Hepatocyte (in vitro differentiated cells): Measurements from ENCODE around the gene PPP4R1. TPM values are rescaled to one million over a fixed set of nuclear protein-coding genes. Genes with fewer than 3 reads are reported as not detected.

Source experiments
- DNase-seq: peaks from one replicate; pipeline ENCODE4 v3.0.0-alpha.2; 2016; ENCODE audit warnings: low spot score
- H2AFZ ChIP-seq: fragments of 200-600 bp; sonication (generic); 2 replicates; pipeline ENCODE4 v1.6.0; 2016; ENCODE audit warnings: antibody characterized with exemption, mild to moderate bottlenecking
- H3K27ac ChIP-seq: fragments of 200-600 bp; sonication (generic); 2 replicates; pipeline ENCODE4 v1.5.1; 2016; ENCODE audit warnings: mild to moderate bottlenecking
- H3K27me3 ChIP-seq: fragments of 200-600 bp; sonication (generic); 2 replicates; pipeline ENCODE4 v1.6.1; 2016
- H3K36me3 ChIP-seq: fragments of 200-600 bp; sonication (generic); replicated peaks from 2 replicates; pipeline ENCODE4 v1.5.1; 2016; ENCODE audit warnings: low read depth; ENCODE audit not compliant: insufficient read depth
- H3K4me1 ChIP-seq: fragments of 200-600 bp; sonication (generic); 2 replicates; pipeline ENCODE4 v1.5.1; 2016; ENCODE audit warnings: mild to moderate bottlenecking, moderate library complexity; ENCODE audit not compliant: insufficient read depth
- H3K4me2 ChIP-seq: fragments of 200-600 bp; sonication (generic); 2 replicates; pipeline ENCODE4 v1.6.0; 2016
- H3K4me3 ChIP-seq: fragments of 200-600 bp; sonication (generic); 2 replicates; pipeline ENCODE4 v1.5.1; 2016; ENCODE audit warnings: mild to moderate bottlenecking
- H3K79me2 ChIP-seq: fragments of 200-600 bp; sonication (generic); 2 replicates; pipeline ENCODE4 v1.6.0; 2017; ENCODE audit warnings: mild to moderate bottlenecking
- H3K9me2 ChIP-seq: fragments of 200-600 bp; sonication (generic); replicated peaks from 2 replicates; pipeline ENCODE4 v1.6.0; 2017; ENCODE audit warnings: mild to moderate bottlenecking; ENCODE audit not compliant: insufficient read depth
- H3K9me3 ChIP-seq: fragments of 200-600 bp; sonication (generic); 2 replicates; pipeline ENCODE4 v1.5.1; 2016; ENCODE audit warnings: low read depth, mild to moderate bottlenecking
- H4K20me1 ChIP-seq: fragments of 200-600 bp; sonication (generic); 2 replicates; pipeline ENCODE4 v1.6.0; 2016; ENCODE audit warnings: mild to moderate bottlenecking; ENCODE audit not compliant: insufficient read depth, poor library complexity, severe bottlenecking
- CTCF ChIP-seq: fragments of 200-600 bp; sonication (generic); IDR thresholded peaks from 2 replicates; pipeline ENCODE4 v1.5.1; 2016; ENCODE audit warnings: antibody characterized with exemption, mild to moderate bottlenecking; ENCODE audit not compliant: poor library complexity
- EZH2 ChIP-seq: fragments of 200-600 bp; sonication (generic); IDR thresholded peaks from 2 replicates; pipeline ENCODE4 v1.6.1; 2016; ENCODE audit warnings: antibody characterized with exemption, mild to moderate bottlenecking, borderline replicate concordance
- EZH2phosphoT487 ChIP-seq: fragments of 200-600 bp; sonication (generic); IDR thresholded peaks from one replicate; pipeline ENCODE4 v1.6.1; 2018; ENCODE audit warnings: antibody characterized with exemption, mild to moderate bottlenecking, low read depth, moderate library complexity; ENCODE audit not compliant: unreplicated experiment, severe bottlenecking
- WGBS: methylation state at CpG from one replicate; pipeline ENCODE4 v1.1.6; 2016; ENCODE audit warnings: low lambda C conversion rate; ENCODE audit errors: missing lambda C conversion rate; 5-methylcytosine and 5-hydroxymethylcytosine counted together
- polyA plus RNA-seq: library from polyadenylated mRNA; unstranded; fragments of >200 nt; fragmentation: Nextera tagmentation; extraction: Ambion mirVana; gene quantifications from 2 replicates; pipeline ENCODE4 v1.2.1, GENCODE V29; 2016
- total RNA-seq: library from RNA; depleted of rRNA; stranded (reverse); fragments of >200 nt; gene quantifications from 2 replicates; pipeline ENCODE4 v1.2.3, GENCODE V29; 2014

Gene PPP4R1
- total and polyA plus RNA-seq, 2 experiments from 2014 or later = 34.5 to 93.6 TPM

- TF ChIP-seq EZH2phosphoT487 (no peak), CTCF (no peak), EZH2 (no peak)
- H3K9me3 ChIP-seq = no peaks in the 10 kb centered on the region
- whole genome bisulfite sequencing = 53% methylated on average over 13 of the region's 13 CpGs
- H3K4me3 ChIP-seq = peak overlapping the region; percentile 22
- H3K4me1 ChIP-seq = peaks cover 15% of the 10 kb centered on the region
- H3K9me2 ChIP-seq = no peaks in the 10 kb centered on the region
- no peak for DNase-seq
- H3K79me2 ChIP-seq = peaks cover 38% of the 10 kb centered on the region
- H4K20me1 ChIP-seq = peaks cover 21% of the 10 kb centered on the region
- H3K27me3 ChIP-seq = no peaks in the 10 kb centered on the region
- peak overlapping the region; percentile 99 for H3K27ac ChIP-seq
- H3K4me2 ChIP-seq = peak overlapping the region; percentile 79
- H2AFZ ChIP-seq = peak overlapping the region; percentile 51
- no peaks in the 10 kb centered on the region for H3K36me3 ChIP-seq
Observed at GRCh38 chr18:9615280-9615797, 980 bp upstream of the PPP4R1 start.

- Histone ChIP-seq H3K4me1 (peaks cover 16% of the 10 kb centered on the region), H3K79me2 (peaks cover 54% of the 10 kb centered on the region), H3K4me3 (peak overlapping the region; percentile 71), H4K20me1 (peaks cover 36% of the 10 kb centered on the region), H3K27ac (peak overlapping the region; percentile 99), H3K9me2 (no peaks in the 10 kb centered on the region), H3K4me2 (peak overlapping the region; percentile 73), H3K36me3 (no peaks in the 10 kb centered on the region), H3K9me3 (no peaks in the 10 kb centered on the region), H3K27me3 (no peaks in the 10 kb centered on the region), H2AFZ (peak overlapping the region; percentile 69)
- no peak for TF ChIP-seq CTCF
- no peak for TF ChIP-seq EZH2
- no peak for TF ChIP-seq EZH2phosphoT487
- WGBS = 1% methylated on average over 35 of the region's 78 CpGs
- DNase-seq = peak; percentile 84
Observed at GRCh38 chr18:9613550-9614400, 584 bp downstream of the PPP4R1 start.

- peaks cover 23% of the 10 kb centered on the region for H3K4me1 ChIP-seq
- H3K36me3 ChIP-seq = no peaks in the 10 kb centered on the region
- H3K9me2 ChIP-seq = no peaks in the 10 kb centered on the region
- no peak overlapping the region for H2AFZ ChIP-seq
- H4K20me1 ChIP-seq = peaks cover 39% of the 10 kb centered on the region
- no peak for DNase-seq
- no peaks in the 10 kb centered on the region for H3K9me3 ChIP-seq
- 56% methylated on average over 3 of the region's 3 CpGs for WGBS
- peak overlapping the region; percentile 99 for H3K27ac ChIP-seq
- peak overlapping the region; percentile 73 for H3K4me2 ChIP-seq
- peak overlapping the region; percentile 71 for H3K4me3 ChIP-seq
- TF ChIP-seq EZH2phosphoT487 (no peak), CTCF (no peak), EZH2 (no peak)
- H3K27me3 ChIP-seq = no peaks in the 10 kb centered on the region
- peaks cover 62% of the 10 kb centered on the region for H3K79me2 ChIP-seq
Observed at GRCh38 chr18:9612977-9613376, 1.4 kb downstream of the PPP4R1 start.
